Loucy (cell line): ENCODE data around the gene SEC24B.

Source experiments
- H2AFZ ChIP-seq: fragments of 200-600 bp; sonication (generic); 2 replicates; pipeline ENCODE4 v1.6.0; 2016; ENCODE audit warnings: antibody characterized with exemption, mild to moderate bottlenecking, low read length, moderate library complexity
- H3F3A ChIP-seq: fragments of 200-600 bp; 2 replicates; pipeline ENCODE4 v1.6.0; 2016; ENCODE audit warnings: antibody characterized with exemption, low read depth, mild to moderate bottlenecking
- H3K27me3 ChIP-seq: fragments of 200-600 bp; sonication (generic); 2 replicates; pipeline ENCODE4 v1.6.1; 2014; ENCODE audit warnings: low read length, mild to moderate bottlenecking; ENCODE audit not compliant: insufficient read depth, poor library complexity, severe bottlenecking
- H3K36me3 ChIP-seq: fragments of 200-600 bp; sonication (generic); 2 replicates; pipeline ENCODE4 v1.6.1; 2016; ENCODE audit warnings: low read length; ENCODE audit not compliant: insufficient read depth
- H3K4me1 ChIP-seq: fragments of 200-600 bp; sonication (generic); 2 replicates; pipeline ENCODE4 v1.5.1; 2014; ENCODE audit warnings: low read length, mild to moderate bottlenecking; ENCODE audit not compliant: insufficient read depth, poor library complexity, severe bottlenecking
- H3K4me2 ChIP-seq: fragments of 200-600 bp; sonication (generic); 2 replicates; pipeline ENCODE4 v1.6.0; 2014; ENCODE audit warnings: antibody characterized with exemption, low read length, low read depth, mild to moderate bottlenecking; ENCODE audit not compliant: poor library complexity, severe bottlenecking
- H3K4me3 ChIP-seq: fragments of 200-600 bp; sonication (generic); 2 replicates; pipeline ENCODE4 v1.5.1; 2014; ENCODE audit warnings: low read length, mild to moderate bottlenecking, mixed read lengths; ENCODE audit not compliant: poor library complexity, severe bottlenecking
- H3K79me2 ChIP-seq: fragments of 200-600 bp; sonication (generic); 2 replicates; pipeline ENCODE4 v1.6.1; 2014; ENCODE audit warnings: low read length; ENCODE audit not compliant: insufficient read depth
- H3K9ac ChIP-seq: fragments of 200-600 bp; sonication (generic); 2 replicates; pipeline ENCODE4 v1.6.0; 2014; ENCODE audit warnings: mild to moderate bottlenecking, low read depth, low read length, moderate library complexity; ENCODE audit not compliant: poor library complexity, severe bottlenecking
- H3K9me2 ChIP-seq: fragments of 200-600 bp; sonication (generic); replicated peaks from 2 replicates; pipeline ENCODE4 v1.6.1; 2016; ENCODE audit warnings: low read depth, low read length, mixed read lengths
- H3K9me3 ChIP-seq: fragments of 200-600 bp; sonication (generic); 2 replicates; pipeline ENCODE4 v1.6.1; 2014; ENCODE audit warnings: mild to moderate bottlenecking, antibody characterized with exemption, low read length, low read depth; ENCODE audit not compliant: insufficient read depth
- H4K20me1 ChIP-seq: fragments of 200-600 bp; sonication (generic); 2 replicates; pipeline ENCODE4 v1.6.0; 2014; ENCODE audit warnings: antibody characterized with exemption, low read length, mild to moderate bottlenecking; ENCODE audit not compliant: insufficient read depth, poor library complexity, severe bottlenecking
- EZH2phosphoT487 ChIP-seq: fragments of 200-600 bp; IDR thresholded peaks from 2 replicates; pipeline ENCODE4 v1.6.1; 2018; ENCODE audit warnings: antibody characterized with exemption, mild to moderate bottlenecking, moderate library complexity, borderline replicate concordance
- TF ChIP-seq, protein P1 (sequence below): fragments of 200-600 bp; sonication (generic); conservative IDR thresholded peaks from 2 replicates; pipeline ENCODE4 v1.5.1; 2014; ENCODE audit warnings: mild to moderate bottlenecking, antibody characterized with exemption, low read length

The SEC24B gene

DNA sequence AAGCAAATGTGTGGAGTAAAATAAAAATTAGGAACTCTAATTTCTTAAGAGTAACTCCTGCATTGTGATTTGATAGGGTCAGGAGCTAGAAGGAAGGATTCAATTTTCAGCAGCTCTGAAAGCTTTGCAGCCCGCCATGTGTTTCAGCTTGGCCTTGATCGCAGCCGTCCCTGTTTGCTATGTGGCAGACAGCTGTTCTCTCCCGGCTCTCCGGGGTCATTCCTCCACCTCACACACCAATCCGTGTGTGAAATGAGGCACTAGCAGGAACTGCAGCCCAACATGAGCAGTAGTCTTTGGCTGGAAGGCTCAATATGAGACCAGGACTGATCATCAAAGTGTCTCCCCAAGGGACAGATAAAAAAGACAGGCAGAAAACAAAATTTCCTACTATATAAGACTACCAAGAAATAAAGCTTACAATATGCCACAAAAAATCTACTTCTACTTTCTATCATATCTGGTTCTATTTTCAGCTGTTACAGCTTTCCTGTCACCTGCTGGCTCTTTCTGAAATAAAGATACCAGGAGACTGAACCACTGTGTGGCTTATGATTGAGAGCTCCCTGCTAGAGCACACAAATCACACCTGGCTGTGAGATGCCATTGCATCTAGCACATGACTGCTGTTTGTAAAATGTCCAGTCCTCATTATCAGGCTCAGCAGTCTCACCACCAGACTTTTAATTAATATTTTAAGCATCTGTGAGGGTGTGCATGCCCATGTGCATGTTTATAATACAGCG, 44.1 kb upstream of the SEC24B start:
- no peak overlapping the region for H2AFZ ChIP-seq

DNA sequence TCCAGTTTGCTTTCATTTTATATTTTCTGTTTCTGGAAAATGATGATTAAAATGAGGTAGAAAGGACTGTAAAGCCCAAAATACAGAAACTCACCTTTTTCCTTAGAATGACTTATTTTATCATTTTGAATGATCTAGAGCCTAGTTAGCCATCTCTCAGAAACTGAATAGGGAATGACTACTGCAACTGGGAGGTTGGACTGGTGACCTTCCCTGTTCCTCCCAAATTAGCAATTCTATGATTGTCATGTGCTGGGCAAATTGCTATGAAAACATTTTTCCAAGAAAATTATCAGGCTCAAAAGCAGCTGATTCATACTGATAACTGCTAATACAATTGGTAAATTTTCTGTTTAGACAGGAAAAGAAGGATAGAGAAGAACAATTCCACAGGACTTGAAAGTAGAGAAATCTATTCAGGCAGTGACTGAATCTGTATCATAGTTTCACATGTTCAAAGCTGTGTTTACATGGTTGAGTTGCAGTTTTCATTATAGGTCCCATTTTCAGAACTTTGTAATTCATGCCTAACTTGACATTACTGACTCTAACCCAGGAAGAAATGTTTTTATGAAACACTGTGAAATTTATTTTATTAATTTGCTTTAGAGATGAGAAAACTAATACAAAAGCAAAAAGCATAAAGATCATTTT, 43.4 kb upstream of the SEC24B start:
- H3K27me3 ChIP-seq = no peaks in the 10 kb centered on the region
- TF ChIP-seq EZH2phosphoT487 = no peak
- TF ChIP-seq, protein P1, sequence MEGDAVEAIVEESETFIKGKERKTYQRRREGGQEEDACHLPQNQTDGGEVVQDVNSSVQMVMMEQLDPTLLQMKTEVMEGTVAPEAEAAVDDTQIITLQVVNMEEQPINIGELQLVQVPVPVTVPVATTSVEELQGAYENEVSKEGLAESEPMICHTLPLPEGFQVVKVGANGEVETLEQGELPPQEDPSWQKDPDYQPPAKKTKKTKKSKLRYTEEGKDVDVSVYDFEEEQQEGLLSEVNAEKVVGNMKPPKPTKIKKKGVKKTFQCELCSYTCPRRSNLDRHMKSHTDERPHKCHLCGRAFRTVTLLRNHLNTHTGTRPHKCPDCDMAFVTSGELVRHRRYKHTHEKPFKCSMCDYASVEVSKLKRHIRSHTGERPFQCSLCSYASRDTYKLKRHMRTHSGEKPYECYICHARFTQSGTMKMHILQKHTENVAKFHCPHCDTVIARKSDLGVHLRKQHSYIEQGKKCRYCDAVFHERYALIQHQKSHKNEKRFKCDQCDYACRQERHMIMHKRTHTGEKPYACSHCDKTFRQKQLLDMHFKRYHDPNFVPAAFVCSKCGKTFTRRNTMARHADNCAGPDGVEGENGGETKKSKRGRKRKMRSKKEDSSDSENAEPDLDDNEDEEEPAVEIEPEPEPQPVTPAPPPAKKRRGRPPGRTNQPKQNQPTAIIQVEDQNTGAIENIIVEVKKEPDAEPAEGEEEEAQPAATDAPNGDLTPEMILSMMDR = no peak
- H4K20me1 ChIP-seq = no peaks in the 10 kb centered on the region
- H3K9ac ChIP-seq = no peak overlapping the region
- no peaks in the 10 kb centered on the region for H3K4me1 ChIP-seq
- H3K9me2 ChIP-seq = no peaks in the 10 kb centered on the region
- H3F3A ChIP-seq = no peaks in the 10 kb centered on the region
- no peak overlapping the region for H2AFZ ChIP-seq
- H3K9me3 ChIP-seq = no peaks in the 10 kb centered on the region
- H3K4me2 ChIP-seq = peak overlapping the region; percentile 4
- H3K36me3 ChIP-seq = no peaks in the 10 kb centered on the region
- H3K4me3 ChIP-seq = no peak overlapping the region
- H3K79me2 ChIP-seq = no peaks in the 10 kb centered on the region

More for the DNA sequence above, 44.1 kb upstream of the SEC24B start:
- Histone ChIP-seq H3K9me3 (no peaks in the 10 kb centered on the region), H3K27me3 (no peaks in the 10 kb centered on the region), H3K9me2 (no peaks in the 10 kb centered on the region), H3K4me3 (no peak overlapping the region), H3K9ac (no peak overlapping the region), H3K79me2 (no peaks in the 10 kb centered on the region), H3K36me3 (no peaks in the 10 kb centered on the region), H3K4me1 (no peaks in the 10 kb centered on the region), H4K20me1 (no peaks in the 10 kb centered on the region), H3K4me2 (peak overlapping the region; percentile 4), H3F3A (no peaks in the 10 kb centered on the region)
- no peak for TF ChIP-seq EZH2phosphoT487
- TF ChIP-seq, protein P1 = no peak

DNA sequence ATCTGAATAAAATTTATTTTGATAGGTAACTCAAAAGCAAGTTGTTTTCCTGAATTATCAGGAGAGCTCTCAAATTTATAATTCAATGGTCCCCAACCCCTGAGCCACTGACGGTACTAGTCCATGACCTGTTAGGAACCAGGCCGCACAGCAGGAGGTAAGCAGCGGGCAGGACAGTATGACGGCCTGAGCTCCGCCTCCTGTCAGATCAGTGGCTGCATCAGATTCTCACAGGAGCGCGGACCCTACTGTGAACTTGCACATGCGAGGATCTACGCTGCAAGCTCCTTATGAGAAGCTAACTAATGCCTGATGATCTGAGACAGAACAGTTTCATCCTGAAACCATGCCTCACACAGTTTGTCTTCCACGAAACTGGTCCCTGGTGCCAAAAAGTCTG, 37.9 kb upstream of the SEC24B start:
- Histone ChIP-seq H2AFZ (no peak overlapping the region), H3K9me3 (no peaks in the 10 kb centered on the region), H3K27me3 (no peaks in the 10 kb centered on the region), H3K4me2 (no peak overlapping the region), H3K4me3 (no peak overlapping the region), H3F3A (no peaks in the 10 kb centered on the region), H3K4me1 (no peaks in the 10 kb centered on the region), H3K36me3 (no peaks in the 10 kb centered on the region), H3K79me2 (no peaks in the 10 kb centered on the region), H4K20me1 (no peaks in the 10 kb centered on the region), H3K9ac (no peak overlapping the region), H3K9me2 (no peaks in the 10 kb centered on the region)
- no peak for TF ChIP-seq EZH2phosphoT487
- TF ChIP-seq, protein P1 = no peak
